GM10248 (cell line): ENCODE measurements around the gene PTP4A2.
A peak's percentile ranks its signal among the peaks of the same experiment; 100 is the strongest.

Source experiments
- CTCF ChIA-PET: fragments of 300-600 bp; sonication (Branson Sonifier 250); formaldehyde crosslinking; extraction: SDS; loops from one replicate; lab custom pipeline; 2021; ENCODE audit warnings: antibody characterized with exemption; lab: Yijun Ruan, JAX
- POLR2A ChIA-PET: fragments of 350-650 bp; sonication (Branson Sonifier 250); formaldehyde crosslinking; extraction: SDS; loops from one replicate; lab custom pipeline; 2020; ENCODE audit warnings: antibody characterized with exemption; lab: Yijun Ruan, JAX
- DNase-seq: peaks from one replicate; pipeline ENCODE4 v3.0.0; 2012; ENCODE audit errors: extremely low spot score
- CTCF ChIP-seq: IDR thresholded peaks from 2 replicates; pipeline ENCODE4 v1.5.1; 2012; ENCODE audit warnings: mild to moderate bottlenecking, low read depth; ENCODE audit errors: extremely low read depth, missing control alignments, control extremely low read depth

The PTP4A2 gene

DNA sequence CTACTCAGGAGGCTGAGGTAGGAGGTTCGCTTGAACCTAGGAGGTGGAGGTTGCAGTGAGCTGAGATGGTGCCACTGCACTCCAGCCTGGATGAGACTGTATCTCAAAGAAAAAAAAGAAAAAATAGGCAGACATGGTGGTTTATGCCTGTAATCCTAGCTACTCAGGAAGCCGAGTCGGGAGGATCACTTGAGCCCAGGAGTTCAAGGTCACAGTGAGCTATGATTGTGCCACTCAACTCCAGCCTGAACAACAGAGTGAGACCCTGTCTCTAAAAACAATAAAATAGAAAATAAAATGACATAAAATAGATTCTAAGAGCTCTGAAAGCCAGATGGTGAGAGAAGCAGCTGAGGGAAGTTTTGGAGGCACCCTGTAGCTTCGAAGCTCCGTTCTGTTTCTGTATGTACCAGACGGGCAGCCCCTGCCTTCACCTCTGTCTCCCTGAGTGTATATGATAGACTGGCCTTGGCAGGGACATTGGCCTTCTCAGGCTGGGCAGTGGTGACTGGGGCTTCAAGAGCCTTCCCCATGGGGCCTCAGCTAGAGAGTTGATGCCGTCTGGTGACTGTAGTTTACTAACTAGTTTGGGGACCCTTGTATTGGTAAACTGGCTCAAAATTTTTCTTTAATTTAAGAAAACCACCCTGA lies 68.0 kb downstream of the PTP4A2 start:
- no peak for TF ChIP-seq CTCF
- DNase-seq = no peak
- POLR2A ChIA-PET = interaction anchor here (0.6 kb wide), 1 partner anchor 141 kb away, joined by 4 read pairs; no protein-coding TSS in a partner anchor
- CTCF ChIA-PET = interaction anchor here (1.3 kb wide), 1 partner anchor 81 kb away, joined by 4 read pairs; no protein-coding TSS in a partner anchor

- ChIA-PET POLR2A (no interaction called here), CTCF (no interaction called here)
- TF ChIP-seq CTCF = no peak
- DNase-seq = no peak
These were observed 68.7 kb downstream of the PTP4A2 start for GRCh38 chr1:31869449-31869848.

GRCh38 chr1:31868862-31869261 lies 69.3 kb downstream of the PTP4A2 start:
- DNase-seq = no peak
- TF ChIP-seq CTCF = no peak
- CTCF ChIA-PET = no interaction called here
- POLR2A ChIA-PET = no interaction called here

DNA sequence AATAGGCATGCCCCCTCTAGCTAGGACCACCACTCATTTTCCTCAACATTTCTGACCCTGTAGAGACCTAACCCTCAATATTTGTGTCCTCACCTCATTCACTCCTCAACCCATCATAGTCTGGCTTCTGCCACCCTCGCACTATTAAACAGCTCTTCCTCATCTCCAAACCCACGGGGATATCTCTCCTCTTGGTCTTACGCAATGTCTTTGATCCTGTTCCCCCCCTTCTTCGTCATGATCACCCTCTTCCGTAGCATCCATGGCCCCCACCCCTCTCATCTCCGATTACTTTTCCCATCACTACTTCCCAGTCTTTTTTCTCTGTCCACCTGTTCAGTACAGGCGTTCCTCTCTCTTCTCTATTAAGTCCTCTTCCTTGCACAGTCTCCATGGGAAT lies 70.6 kb downstream of the PTP4A2 start:
- ChIA-PET POLR2A (no interaction called here), CTCF (interaction anchor here (1.4 kb wide), 1 partner anchor 11 kb away, joined by 3 read pairs; no protein-coding TSS in a partner anchor)
- TF ChIP-seq CTCF = no peak
- no peak for DNase-seq

GRCh38 chr1:31866450-31867032 lies 71.6 kb downstream of the PTP4A2 start:
- CTCF ChIA-PET = interaction anchor here (1.4 kb wide), 1 partner anchor 10 kb away, joined by 3 read pairs; no protein-coding TSS in a partner anchor

More at GRCh38 chr1:31866450-31867032, 71.6 kb downstream of the PTP4A2 start:
- POLR2A ChIA-PET = no interaction called here
- DNase-seq = peak; percentile 52
- TF ChIP-seq CTCF = no peak
